Pancreas (tissue), 10 donors: Measurements from ENCODE around the gene INSR. TPM values are rescaled to one million over a fixed set of nuclear protein-coding genes. Genes with fewer than 3 reads are reported as not detected.
A peak's percentile ranks its signal among the peaks of the same experiment; 100 is the strongest.

ENCODE experiments used
- ATAC-seq, 4 donors: fragments of 200-7000 bp; cut with Tn5 transposase; one replicate each; pipeline versions ENCODE4 v1.8.0 to v1.9.1; 2020; ENCODE audit warnings: mild to moderate bottlenecking in 4 of 4, moderate library complexity in 4 of 4
- DNase-seq, 6 donors: peaks; one replicate each; pipeline ENCODE4 v3.0.0-alpha.2; 2020
- FAIRE-seq: peaks from 2 replicates; lab custom pipeline; 2012; peaks lifted over from hg19 to GRCh38; lab: Jason Lieb, UNC
- H3K27ac ChIP-seq, 4 donors: fragments of 200-600 bp; sonication (generic); 1 replicate in 3 of 4; 2 replicates in 1 of 4; pipeline versions ENCODE4 v1.5.0 to v1.8.0; 2020
- H3K27me3 ChIP-seq, 4 donors: fragments of 200-600 bp; one replicate each; pipeline ENCODE4 v1.8.0; 2021
- H3K36me3 ChIP-seq, 3 donors: fragments of 200-600 bp; sonication (generic) in 1 of 3; one replicate each; pipeline versions ENCODE4 v1.5.0 to v1.8.0; 2020 to 2021
- H3K4me1 ChIP-seq, 3 donors: fragments of 200-600 bp; one replicate each; pipeline ENCODE4 v1.8.0; 2021
- H3K4me3 ChIP-seq, 4 donors: fragments of 200-600 bp; sonication (generic) in 2 of 4; one replicate each; pipeline versions ENCODE4 v1.5.0 to v1.8.0; 2020 to 2021
- H3K9me3 ChIP-seq, 4 donors: fragments of 200-600 bp; one replicate each; pipeline ENCODE4 v1.8.0; 2021
- CTCF ChIP-seq, 4 donors: fragments of 200-600 bp; sonication (generic) in 3 of 4; IDR thresholded peaks; one replicate each; pipeline versions ENCODE4 v1.5.0 to v1.8.0; 2021; ENCODE audit warnings: antibody characterized with exemption in 4 of 4
- WGBS, 2 donors: extraction: QIAGEN DNeasy Blood & Tissue Kit; methylation state at CpG; one replicate each; pipeline ENCODE4 v1.1.7; 2013; 5-methylcytosine and 5-hydroxymethylcytosine counted together
- intact Hi-C, 3 donors: fragments of 100-400 bp; cut with DNase I; formaldehyde crosslinking; loops; one replicate each; pipeline versions ENCODE4 v1.11.1 to v1.14.2; 2022
- polyA plus RNA-seq, 2 donors: library from polyadenylated mRNA; stranded (reverse); fragments of 200-250 nt; gene quantifications; one replicate each; pipeline ENCODE4 v1.2.3, GENCODE V29; 2013
- total RNA-seq, 6 donors: library from RNA; stranded (reverse); fragmentation: NEBNext Ultra II Directional in 4 of 6; extraction: Animal tissue kit (Norgen Biotek cat#: 25700) in 4 of 6; gene quantifications; one replicate each; pipeline versions ENCODE4 v1.2.1 to v1.2.4, GENCODE V29; 2021 to 2023
- donor health status: healthy with polysubstance abuse.
- donor health status: DM: no; HTN: no; CAD: no; lungs with moderate emphysema.
- donor health status: DM: no; HTN: no; CAD: no.
- donor health status: control.
- donor health status: control.
- donor health status: Bipolar disorder and iron deficiency.
- donor health status: DM: yes; HTN: yes; CAD: no.
- donor health status: DM: no; HTN: no; CAD: no.
- donor health status: DM: no; HTN: no; CAD: no.
- donor health status: DM: yes; HTN: yes; CAD: no.

INSR gene
- total and polyA plus RNA-seq, 8 donors = 45.1 to 205 (median 120) TPM

- ATAC-seq (no peak), DNase-seq (peak in 1 of 6 donors; percentile 55), FAIRE-seq (no peak)
- Histone ChIP-seq H3K4me3 (no peak overlapping the region), H3K27me3 (no peaks in the 10 kb centered on the region), H3K27ac (no peak overlapping the region), H3K9me3 (no peaks in the 10 kb centered on the region), H3K4me1 (peaks cover 0 to 10% (median 4%) of the 10 kb centered on the region in 3 donors), H3K36me3 (peaks cover 5 to 74% (median 52%) of the 10 kb centered on the region in 3 donors)
- WGBS, 2 donors = 97 to 98% methylated on average over 27 to 29 of the region's 29 CpGs
- no peak for TF ChIP-seq CTCF (IDR thresholded peaks at IDR 0.05)
- intact Hi-C loops = no loop called here
Observed at GRCh38 chr19:7074705-7075282, 219.4 kb downstream of the INSR start.

DNA sequence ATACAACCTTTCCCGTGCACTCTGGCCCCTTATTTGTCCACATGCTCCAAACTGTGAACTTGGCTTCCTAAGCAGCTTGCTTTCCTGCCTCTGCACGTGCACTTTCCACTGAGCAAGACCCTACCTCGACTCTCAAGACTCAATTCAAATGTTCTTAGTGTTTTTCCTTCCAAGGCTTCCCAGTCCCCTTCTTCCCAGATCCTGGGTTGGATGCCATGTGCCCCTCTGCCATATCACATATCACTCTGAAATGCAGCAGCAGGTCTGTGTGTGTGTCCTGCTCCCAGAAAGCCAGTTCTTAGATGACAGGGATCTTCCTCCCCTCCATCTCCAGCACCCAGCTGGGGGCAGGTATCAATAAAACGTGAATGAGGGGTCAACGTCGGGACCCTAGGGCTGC is 221.7 kb downstream of the INSR start:
- Histone ChIP-seq H3K36me3 (peaks cover 0 to 51% (median 35%) of the 10 kb centered on the region in 3 donors), H3K27me3 (no peaks in the 10 kb centered on the region), H3K27ac (no peak overlapping the region), H3K4me1 (peaks cover 0 to 10% (median 4%) of the 10 kb centered on the region in 3 donors), H3K4me3 (no peak overlapping the region), H3K9me3 (no peaks in the 10 kb centered on the region)
- ATAC-seq (no peak), FAIRE-seq (no peak), DNase-seq (no peak)
- TF ChIP-seq CTCF (IDR thresholded peaks at IDR 0.05) = no peak
- 91 to 96% methylated on average over 6 of the region's 6 CpGs for WGBS, 2 donors
- intact Hi-C loops = no loop called here

- ATAC-seq (peak in 2 of 4 donors; percentile 4 to 11), FAIRE-seq (no peak), DNase-seq (no peak)
- intact Hi-C loops = no loop called here
- Histone ChIP-seq H3K27me3 (no peaks in the 10 kb centered on the region), H3K4me3 (peak overlapping the region; percentile 89 to 99 (median 96)), H3K9me3 (no peaks in the 10 kb centered on the region), H3K27ac (peak overlapping the region; percentile 57 to 80 (median 70)), H3K36me3 (peaks cover 0 to 25% (median 9%) of the 10 kb centered on the region in 3 donors), H3K4me1 (peaks cover 0 to 10% (median 4%) of the 10 kb centered on the region in 3 donors)
- WGBS, 2 donors = 0 to 1% methylated on average over 12 of the region's 12 CpGs
- TF ChIP-seq CTCF (IDR thresholded peaks at IDR 0.05) = no peak
Observed at GRCh38 chr19:7069904-7070226, 224.3 kb downstream of the INSR start.

DNA sequence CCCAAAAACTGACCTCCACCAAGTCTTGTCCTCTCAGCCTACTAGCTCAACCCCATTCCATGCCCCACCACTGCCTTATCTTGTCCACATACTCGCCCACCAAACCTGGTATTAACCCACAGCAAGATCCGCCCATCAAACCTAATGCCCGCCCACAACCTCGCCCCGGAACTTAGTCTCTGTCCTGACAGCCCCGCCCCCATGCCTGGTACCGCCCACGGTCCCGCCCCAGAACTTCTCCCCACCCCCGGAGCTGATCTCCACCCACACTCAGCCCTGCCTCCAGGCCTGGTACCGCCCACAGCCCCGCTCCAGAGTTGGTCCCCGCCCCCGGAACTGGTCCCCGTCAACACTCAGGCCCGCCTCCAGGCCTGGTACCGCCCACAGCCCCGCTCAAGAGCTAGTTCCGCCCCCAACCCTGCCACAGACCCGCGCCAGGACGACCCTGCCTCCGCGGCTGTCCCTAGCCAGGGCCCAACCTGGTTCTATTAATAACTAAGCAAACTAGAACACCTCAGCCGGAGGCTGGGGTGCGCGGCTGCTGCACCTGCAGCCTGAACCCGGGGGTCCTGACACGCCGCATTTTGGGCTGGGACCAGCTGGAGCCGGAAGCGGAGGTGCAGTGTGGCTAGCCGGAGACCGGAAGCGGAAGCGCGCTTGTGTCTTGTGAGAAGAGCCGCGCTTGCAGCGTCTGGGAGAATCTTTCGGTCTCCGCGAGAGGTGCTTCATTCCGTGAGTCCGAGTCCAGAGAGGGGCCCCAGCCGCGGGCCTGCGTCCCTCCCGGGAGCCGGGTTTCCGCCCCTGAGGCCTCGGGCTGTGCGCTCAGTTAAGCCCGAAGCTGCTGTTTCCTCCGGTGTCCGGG is 224.9 kb downstream of the INSR start, which contains the start of gene ZNF557:
ZNF557 (plus strand) TSS at position 662 of the 862 bp plus-strand sequence. CDS start 5,372 bp downstream, outside the sequence.
- Histone ChIP-seq H3K27ac (peak within 1 kb of the TSS; percentile 57 to 80 (median 70)), H3K4me1 (peaks cover 0 to 10% (median 4%) of the 10 kb centered on the region in 3 donors), H3K9me3 (no peaks in the 10 kb centered on the region), H3K4me3 (peak within 1 kb of the TSS; percentile 89 to 99 (median 96)), H3K36me3 (peaks cover 0 to 23% (median 8%) of the 10 kb centered on the region in 3 donors), H3K27me3 (no peaks in the 10 kb centered on the region)
- peak; percentile 97 to 100 (median 100) for DNase-seq
- 1% methylated on average over 56 of the region's 56 CpGs for WGBS, 2 donors
- FAIRE-seq = no peak
- ATAC-seq = peak; percentile 99 to 100 (median 99)
- no peak for TF ChIP-seq CTCF (IDR thresholded peaks at IDR 0.05)
- intact Hi-C loops = no loop called here
